CD4-positive, alpha-beta T cell treated with Interleukin-12 subunit alpha and Interleukin-12 subunit beta, for 1 hour (primary cell): Measurements from ENCODE around the gene SLC13A4.
"Not testable (repeated sequence)": the region's sequence is repeated elsewhere in the genome, so short reads cannot be mapped to it uniquely, and the experiment has no call there.

Experiments
- DNase-seq: peaks from one replicate; pipeline ENCODE4 v3.0.0-alpha.2; 2020

The SLC13A4 gene

DNA sequence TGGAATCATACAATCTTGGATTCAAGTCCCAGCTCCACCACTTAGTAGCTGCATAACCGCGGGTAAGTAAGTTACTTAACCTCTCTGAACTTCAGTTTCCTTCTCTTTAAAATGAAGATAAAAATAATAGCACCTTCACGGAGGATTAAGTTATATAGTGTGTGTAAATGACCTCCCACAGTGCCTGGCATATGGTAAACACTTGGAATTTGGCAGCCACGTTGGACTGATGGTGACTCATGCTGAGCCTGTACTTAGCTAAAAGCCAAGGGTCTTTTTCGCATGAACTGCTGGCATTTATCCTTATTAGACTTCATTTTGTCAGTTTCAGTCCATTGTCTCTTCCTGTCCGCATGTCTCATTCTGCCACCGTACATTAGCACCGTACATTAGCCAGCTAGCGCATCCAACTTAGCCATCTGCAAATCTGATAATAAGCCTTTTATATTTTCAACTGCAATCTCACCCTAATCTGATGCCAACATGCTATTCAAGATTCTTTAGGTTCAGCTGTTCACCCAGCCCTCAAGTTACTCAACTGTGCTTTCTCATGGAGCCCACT lies 11.2 kb downstream of the SLC13A4 start:
- no peak for DNase-seq

DNA sequence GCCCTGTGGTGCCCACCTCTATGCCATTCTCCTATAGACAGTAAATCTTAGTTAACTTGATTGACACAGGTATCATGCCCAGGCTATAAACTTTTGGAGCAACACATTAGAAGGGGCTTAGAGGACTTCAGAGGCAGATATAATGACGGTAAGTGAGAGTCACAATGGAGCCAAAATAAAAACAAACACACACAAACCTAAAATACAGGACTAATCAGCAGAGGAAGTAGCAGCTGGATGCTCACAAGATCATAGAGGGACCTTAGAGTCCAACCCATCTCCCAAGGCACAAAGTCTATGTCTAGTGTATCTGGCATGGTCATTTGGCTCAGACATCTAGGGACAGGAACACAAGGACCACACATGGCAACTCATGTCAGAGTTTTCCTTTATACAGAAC lies 12.3 kb downstream of the SLC13A4 start:
- DNase-seq: no peak

DNA sequence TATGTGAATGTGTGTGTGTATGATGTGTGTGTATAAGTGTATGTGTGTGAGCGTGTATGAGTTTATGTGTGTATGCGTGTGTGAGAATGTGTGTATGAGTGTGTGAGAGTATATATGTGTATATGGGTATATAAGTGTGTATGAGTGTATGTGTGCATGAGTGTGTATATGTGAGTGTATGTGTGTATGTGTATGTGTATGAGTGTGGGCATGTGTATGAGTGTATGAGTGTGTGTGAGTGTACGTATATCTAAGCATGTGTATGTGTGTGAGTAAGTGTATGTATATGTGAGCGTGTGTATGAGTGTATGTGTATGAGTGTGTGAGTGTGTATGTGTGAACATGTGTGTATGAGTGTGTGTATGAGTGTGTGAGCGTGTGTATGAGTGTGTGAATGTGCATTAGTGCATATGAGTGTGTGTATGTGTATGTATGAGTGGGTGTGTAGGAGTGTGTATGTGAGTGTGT lies 12.9 kb downstream of the SLC13A4 start:
- DNase-seq: no peak

DNA sequence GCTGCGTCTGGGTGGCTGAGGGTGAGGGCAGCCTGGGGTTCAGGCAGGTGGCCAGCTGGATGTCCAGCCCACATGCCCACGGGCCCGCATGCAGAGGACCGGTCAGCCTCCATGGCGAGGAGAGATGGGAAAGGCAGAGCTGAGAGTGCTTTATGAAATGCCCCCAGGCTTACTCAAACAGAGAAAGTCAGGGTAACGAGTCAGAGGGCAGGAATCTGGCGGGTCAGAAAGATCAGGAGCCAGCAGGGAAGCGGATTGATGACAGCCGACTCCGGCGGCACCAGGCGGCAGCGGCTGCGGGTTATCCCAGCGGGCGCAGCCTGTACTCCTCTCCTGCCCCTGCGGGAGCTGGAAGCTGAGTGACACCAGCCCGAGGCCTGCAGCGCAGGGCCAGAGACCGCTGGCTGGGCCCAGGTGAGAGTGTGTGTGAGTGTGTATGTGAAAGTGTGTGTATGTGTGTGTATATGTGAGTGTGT lies 13.4 kb downstream of the SLC13A4 start:
- DNase-seq: no peak

DNA sequence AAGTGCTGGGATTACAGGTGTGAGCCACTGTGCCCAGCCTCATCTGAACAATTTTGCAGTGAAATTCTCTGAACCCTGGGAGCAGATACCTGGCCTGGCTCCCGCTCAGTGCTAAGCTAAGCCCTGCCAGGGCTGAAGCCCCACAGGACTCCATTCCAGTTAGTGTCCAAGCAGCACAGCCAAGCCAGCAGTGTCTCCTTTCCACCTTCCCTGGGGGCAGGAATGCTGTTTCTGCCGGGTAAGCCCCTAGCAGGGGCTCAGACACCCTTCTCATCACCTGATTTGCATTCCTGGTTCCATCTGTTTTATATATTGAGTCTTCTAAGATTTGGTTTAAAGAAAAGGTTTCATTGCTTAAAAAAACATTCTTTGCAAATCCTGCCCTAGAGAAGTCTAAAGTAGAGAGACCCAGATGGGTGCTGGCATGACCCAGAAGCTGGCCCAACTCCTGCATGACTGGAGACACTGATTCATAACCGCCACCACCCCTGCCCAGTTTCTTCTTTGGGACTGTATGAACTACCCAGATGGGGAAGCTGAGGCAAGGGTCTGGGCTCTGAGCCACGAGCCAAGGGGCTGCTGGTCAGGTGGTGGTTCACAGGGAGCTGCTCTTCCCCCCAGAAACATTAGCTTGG lies 14.0 kb downstream of the SLC13A4 start:
- DNase-seq: no peak

DNA sequence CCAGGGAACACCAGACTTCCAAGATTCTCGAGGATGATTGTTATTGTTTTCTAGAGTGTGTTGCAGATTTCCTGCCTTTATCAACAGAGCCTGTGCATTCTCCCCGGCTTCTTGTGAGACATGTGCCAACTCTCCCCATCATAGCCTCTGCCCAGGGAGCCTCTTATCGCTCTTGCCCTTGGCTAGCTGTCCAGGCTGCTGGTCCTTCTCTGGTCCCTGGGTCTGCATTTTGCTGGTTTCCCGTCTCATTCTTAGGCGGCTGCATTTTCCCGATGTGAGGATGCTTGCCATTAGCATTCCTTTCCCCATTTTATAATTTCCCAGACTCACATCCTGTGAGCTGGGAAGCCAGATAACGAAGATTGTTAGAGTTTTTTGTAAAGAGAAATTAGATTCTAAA lies 15.2 kb downstream of the SLC13A4 start:
- DNase-seq: no peak

DNA sequence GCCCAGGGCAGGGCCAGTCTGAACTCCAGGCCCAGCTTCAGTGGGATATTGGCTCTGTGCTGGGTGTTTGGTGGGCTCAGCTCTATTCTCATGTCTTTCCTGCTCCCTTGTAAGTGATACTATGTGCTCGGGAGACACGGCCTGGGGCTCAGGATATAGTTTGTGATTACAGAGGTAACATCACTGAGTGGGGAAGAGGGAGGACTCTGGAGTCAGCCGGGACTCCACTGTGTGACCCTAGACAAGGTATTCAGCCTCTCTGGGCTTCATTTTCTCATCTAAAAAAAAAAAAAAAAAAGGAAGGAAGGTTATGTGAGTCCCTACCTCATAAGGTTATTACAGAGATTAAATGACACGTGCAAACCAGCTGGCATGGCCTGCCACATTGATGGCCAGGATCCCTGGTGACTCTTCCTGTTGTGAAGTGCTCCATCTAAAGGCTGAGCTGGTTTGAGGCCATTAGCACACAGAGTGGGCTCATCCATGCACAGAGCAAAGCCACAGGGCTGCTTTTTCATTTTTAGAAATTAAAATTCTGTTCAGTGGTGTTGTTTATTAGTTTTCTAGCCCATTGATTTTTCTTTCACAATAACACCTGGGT lies 15.7 kb downstream of the SLC13A4 start:
- DNase-seq: no peak

DNA sequence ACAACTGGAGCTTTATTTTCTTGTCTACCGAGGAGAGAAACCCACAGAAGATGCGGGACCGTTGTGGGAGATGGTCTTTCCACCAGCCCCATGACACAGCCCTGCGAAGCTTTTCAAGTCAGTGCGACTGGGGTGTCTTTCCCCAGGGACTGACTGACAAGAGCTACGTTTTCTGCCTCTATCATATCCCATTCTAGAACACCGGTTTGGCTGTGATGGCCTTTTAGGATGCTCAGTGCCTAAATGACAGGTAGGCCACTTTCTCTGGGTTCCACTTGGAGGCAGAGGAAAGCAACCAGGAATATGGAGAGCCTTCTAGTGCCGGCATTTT lies 16.9 kb downstream of the SLC13A4 start:
- DNase-seq: no peak

DNA sequence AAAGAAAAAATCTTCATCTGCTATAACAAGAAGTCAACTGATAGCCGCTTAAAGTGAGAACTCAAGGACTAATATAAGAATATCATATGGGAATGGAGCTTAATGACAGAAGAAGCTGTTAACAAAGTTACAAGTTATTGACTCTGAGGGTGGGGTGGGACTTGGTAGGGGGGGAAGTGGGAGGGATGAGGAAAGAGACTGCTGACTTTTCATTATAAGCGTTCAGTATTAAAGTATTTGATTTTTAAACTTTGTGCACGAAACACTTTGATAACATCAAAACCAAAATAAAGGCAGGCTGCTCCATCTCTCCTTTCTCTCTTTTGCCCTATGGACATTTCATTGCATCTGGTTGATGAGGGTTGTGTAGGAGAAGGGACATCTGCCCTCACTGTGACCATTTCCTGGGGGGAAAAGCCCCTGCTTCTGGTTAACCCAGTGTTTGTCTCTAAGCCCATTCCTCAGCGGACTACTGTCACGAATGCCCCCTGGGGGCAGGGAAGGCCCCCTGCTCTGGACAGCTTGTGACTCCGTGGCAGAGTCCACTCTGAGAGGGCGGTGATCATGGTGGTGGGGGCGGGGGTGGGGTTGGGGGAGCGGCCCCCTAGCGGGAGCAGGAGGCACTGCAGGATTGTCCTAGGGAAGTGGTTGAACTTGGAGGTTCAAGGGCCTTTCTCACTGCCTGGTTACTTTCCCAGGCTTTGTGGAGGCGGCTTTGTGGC lies 17.4 kb downstream of the SLC13A4 start:
- DNase-seq: no peak

DNA sequence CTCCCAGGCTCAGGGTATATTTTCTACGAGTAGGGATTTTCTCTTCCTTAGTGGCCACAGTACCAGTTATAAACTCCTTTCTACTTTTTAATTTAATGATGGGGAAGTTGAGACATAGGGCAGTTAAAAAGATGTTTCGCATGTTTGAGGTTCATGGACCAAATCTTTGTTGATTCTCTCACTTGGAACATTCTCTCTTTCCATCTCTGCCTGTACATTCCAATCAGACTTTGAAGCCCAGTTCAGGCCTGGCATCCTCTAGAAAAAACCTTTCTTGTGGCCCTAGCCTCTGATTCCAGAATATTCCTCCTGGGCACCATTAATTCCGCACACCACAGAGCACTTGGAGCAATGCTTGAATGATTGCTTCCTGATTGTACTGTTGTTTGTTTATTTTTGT lies 18.5 kb downstream of the SLC13A4 start:
- no peak for DNase-seq

DNA sequence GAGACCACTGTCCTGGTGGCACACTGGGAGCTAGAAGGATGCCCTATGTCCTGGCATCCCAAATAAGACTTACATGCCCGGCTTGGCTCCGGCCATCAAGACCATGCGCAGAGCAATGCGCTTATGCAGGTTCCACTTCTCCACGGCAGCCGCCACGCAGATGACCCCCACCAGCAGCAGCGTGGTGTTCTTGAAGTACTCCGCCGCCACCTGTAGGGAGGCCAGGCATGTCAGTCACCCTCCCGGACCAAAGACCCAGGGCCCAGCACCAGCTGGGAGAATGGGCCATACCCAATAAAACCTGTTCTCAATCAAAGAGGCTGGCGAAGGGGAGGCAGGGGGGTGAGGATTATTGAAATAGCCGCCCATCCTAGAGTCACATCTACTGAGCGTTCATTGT lies 19.9 kb downstream of the SLC13A4 start:
- DNase-seq: no peak

DNA sequence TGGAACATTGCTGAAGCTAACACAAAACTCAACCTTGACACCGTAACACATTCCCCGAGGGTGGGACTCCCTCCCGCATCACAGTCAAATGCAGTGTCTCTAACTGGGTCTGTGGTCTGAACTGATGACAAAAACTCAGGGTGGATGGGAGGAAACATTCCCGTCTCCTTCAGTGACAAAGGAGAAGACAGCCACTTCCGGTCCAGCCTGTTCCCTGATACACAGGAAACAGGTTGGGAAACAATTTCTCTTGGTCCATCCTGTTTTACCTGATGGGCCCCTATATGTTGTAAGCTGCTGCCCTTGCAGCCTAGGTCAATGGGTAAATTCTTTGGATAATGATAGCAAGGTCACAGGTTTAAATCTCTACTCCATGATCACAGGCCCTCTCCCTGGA lies 20.4 kb downstream of the SLC13A4 start:
- no peak for DNase-seq

DNA sequence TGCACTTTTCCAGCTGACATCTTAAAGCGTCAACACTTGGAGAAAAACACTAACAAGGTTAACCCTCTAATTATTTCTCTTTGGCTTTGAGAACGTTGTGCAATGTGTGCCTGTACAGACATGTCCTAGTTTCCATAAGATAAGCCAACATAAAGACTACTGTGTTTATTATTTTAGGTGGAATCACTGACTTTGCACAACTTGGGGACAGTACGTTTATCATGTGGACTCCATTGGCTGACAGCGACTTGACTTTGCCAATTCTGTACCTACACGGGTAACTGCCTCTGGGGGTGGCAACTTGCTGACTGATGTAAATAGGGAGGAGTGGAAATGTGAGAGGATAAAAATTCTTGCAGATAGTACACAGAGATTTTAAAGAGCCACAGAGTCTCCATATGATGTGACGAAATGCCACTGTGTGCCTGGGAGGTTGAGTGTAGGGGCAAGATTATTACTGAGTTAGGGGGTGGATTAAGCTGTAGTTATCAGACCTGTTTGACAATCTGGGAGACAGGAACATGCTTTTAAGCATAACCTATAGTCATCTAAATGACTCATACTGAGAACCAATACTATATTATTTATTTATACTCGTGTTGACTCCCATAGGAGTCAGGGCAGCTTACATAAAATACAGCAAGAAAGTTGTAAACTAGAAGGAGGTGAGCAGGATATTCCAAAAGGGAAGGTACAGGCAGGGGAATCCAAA lies 21.0 kb downstream of the SLC13A4 start:
- no peak for DNase-seq

DNA sequence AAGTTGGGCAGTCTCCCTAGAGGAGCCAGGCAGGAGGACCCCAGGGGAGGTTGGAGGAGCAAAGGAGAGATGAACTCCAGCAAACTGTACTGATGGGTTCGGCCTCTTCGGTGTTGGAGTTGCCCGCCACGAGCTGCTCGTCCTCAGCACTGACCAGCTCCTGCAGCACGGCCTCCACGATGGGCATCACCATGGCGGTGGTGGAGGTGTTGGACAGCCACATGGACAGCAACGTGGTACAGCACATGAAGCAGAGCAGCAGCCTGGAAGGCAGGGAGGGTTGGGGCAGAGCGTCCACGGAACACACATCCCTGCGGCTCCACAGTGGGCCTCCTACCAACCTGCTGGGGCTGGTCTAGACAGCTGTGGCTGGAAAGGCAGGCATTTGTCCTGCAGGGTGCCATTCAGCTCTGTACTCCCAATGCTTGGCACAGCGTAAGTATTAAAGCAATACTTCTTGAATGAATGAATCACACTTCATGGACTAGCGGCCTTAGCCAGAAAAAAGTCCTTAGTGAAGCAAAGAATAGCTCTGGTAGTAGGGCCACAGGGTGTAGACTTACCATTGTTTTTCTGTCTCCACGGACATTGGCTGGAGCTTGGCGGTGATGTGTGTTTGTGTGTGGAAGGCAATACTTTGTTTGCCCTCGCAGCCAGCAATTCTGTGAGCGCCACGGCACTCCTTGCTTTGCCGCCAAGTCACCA lies 21.8 kb downstream of the SLC13A4 start:
- no peak for DNase-seq

DNA sequence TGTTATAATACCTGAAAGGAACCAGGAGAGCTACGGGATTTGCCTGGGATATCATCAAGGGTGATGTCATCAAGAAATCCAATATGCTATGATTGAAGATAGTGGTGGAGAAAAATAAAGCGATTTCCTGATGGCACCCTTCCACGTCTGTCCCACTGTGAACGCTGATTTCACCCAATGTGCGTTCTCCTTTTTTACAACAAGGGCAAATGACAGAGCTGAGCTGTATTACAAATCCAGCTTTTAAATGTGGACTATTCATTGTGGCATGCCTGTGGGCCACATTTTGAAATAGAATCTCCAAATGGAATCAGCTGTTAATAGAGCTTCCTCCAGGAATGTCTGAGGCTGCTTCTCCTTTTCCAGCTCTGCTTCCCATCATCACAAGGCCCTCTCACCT lies 23.3 kb downstream of the SLC13A4 start:
- no peak for DNase-seq

DNA sequence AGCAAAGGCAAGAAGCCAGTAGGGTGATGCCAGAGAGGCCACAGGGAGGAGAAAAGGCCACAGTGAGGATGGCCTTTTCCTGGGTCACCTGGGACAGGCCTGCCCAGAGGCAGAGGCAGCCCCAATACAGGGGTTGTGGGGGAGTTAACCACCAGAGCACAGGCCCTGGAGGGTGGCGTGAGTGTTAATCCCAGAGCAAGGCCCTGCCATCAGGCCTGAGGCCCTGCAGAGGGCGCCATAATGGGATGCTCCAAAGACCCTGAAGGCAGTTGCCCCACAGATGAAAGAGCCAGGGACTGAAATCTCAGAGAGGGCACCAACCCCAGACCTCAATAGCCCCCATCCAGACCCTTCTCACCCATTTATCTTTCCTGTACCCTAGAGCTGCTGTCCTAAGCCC lies 23.9 kb downstream of the SLC13A4 start:
- DNase-seq: no peak

DNA sequence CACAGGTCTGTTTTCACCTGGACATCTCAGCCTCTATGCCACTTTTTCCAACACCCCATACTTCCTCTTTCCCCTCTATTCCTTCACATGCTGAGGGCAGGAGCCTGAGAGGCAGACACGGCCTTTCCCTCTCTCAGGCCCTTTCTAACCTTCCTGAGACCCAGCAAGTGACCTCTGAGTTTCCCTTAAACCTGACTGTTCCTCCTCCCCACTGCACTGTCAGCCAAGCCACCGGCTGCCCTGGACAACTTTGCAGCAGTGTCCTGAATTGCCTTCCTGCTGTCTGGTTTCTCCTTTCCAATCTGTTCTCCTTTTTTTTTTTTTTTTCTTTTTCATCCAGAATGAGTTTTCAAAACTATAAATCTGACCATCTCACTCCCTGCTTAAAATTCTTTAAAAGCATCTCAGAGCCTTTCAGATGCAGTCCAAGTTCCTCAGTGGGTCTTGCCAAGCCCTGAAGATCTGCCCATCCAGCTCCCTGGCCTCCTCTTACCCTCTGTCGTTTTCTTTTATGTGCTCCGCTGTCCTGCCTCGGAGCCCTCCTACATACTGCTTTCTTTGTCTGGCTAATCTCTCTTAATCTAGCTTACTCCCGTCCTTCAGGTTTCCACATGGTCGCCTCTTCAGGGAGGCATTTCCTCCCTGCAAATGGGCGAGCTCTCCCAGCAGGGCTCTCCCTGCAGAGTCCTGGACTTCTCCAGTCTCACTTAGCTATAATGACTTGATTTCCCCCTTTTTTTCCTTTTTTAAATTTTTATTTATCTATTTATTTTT lies 30.5 kb downstream of the SLC13A4 start:
- no peak for DNase-seq

DNA sequence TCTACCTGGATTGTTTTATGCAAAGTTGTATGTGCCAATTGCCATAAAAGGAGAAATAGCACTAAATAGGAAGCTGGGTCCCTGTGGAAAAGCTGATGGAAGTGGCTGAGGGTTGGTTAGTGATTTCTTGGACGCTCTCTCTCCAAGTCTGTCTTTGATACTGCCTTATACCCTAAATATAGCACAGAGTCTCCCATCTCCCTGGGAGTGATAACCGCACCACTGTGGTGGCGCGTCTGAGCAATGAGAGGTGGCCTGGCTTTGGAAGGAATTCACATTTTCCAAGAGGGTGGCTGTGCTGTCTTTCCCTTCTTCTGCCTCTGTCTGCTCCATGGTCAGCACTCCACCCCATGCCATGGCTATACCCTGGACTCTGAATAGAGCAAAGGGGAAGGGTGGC lies 34.4 kb downstream of the SLC13A4 start:
- DNase-seq: no peak

DNA sequence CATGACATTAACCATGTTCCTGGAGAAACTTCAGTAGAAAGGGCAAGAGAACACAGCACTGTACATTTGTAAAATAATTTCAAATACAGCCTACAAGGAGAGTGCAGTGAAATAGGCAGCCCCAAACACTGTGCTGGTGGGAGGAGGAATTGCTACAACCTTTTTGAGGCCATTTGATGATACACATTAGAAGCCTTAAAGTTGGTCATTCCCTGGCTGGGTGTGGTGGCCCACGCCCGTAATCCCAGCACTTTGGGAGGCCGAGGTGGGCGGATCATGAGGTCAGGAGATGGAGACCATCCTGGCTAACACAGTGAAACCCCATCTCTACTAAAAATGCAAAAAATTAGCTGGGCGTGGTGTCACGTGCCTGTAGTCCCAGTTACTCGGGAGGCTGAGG lies 35.4 kb downstream of the SLC13A4 start:
- not testable (repeated sequence) for DNase-seq

DNA sequence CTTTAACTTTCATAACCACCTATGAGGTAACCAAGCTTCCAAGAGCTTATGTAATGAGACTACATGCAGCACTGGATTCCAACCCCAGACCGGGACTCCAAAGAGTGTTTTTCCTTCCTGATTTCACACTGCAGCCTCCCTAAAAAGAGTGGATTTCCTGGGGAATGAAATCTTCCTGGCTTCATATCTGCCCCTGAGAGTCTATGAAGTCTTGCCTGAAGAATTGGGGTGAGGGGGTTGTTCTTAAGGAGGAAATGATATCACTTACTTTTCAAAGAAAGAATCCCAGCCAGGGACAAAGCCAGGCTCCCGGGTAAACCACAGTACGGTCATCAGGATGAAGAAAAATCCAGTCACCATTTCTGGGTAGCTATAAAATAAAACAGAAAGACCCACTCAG lies 35.9 kb downstream of the SLC13A4 start:
- no peak for DNase-seq

DNA sequence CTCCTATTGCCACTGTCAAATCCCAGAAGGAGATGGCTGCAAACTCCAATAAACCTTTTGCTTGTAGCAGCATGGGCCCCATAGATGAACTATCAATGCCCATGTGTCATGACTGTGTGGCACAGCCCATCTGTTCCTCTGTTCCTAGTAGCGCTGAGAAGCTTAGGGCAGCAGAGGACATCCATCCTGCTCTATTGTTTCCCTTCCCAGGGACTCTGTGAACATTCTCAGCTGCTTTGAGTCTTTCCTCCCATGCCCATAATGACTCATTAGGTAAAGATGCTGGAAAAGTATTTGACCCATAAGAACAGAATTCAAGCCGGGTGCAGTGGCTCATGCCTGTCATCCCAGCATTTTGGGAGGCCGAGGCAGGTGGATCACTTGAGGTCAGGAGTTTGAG lies 37.4 kb downstream of the SLC13A4 start:
- no peak for DNase-seq

DNA sequence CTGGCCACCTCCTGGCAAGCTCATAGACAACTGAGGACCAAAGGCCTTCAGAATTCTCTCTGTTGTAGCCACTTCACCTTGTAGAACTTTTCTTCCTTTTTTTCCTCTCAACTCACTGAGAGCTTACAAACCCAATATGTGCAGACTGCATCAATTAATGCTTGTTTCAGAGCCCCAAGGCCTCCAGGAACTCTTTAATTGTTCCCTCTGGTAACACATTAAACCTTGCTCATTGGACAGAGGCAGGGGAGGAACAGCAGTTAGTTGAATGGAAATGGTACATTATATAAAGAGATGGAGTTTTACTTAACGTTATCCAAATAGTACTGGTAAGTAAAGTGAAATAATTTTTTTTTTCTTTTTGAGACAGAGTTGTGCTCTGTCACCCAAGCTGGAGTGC lies 40.5 kb downstream of the SLC13A4 start:
- DNase-seq: no peak
